RPMI7951 (cell line): ENCODE data around the gene CEP164. TPM values are rescaled to one million over a fixed set of nuclear protein-coding genes. Genes with fewer than 3 reads are reported as not detected.
"Not testable (repeated sequence)": the region's sequence is repeated elsewhere in the genome, so short reads cannot be mapped to it uniquely, and the experiment has no call there.

Experiments used
- DNase-seq: peaks from one replicate; pipeline ENCODE4 v3.0.0-alpha.2; 2012; ENCODE audit warnings: low read depth
- total RNA-seq: library from RNA; depleted of rRNA; stranded (reverse); fragments of >200 nt; shearing (Covaris generic); gene quantifications from 2 replicates; pipeline ENCODE4 v1.2.3, GENCODE V29; 2014

CEP164 gene
- total RNA-seq, 1 experiment from 2014 or later, result 20.7 TPM

DNA sequence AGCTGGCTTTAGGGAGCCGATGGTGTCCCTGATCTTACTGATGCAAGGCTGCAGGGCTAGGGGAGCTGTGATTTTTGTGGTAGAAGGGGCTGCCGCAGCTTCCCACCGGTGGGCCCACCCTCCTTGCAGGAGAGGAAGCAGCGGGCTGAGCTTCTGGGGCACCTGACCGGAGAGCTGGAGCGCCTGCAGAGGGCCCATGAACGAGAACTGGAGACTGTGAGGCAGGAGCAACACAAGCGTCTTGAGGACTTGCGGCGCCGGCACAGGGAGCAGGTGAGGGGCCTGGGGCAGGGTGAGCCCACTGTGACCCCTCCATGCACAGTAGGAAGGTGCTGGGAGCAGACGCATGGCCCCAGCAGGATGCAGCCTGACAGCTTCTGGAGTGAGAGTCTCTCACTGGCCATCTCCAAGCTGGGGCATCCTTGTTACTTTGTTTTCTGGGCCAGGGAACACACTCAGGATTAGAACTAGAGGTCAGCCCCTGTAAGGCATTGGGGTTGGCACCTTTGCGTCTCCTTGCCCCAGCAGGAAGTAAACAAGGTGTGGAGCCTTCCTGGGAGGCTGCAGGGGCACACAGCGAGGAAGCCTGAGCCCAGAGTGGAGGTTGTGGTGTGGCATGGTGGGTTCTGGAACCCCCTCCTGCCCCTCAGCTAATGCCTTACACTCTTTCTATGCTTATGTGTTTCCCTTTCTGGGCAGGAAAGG is 66.7 kb downstream of the CEP164 start:
- DNase-seq, result no peak

DNA sequence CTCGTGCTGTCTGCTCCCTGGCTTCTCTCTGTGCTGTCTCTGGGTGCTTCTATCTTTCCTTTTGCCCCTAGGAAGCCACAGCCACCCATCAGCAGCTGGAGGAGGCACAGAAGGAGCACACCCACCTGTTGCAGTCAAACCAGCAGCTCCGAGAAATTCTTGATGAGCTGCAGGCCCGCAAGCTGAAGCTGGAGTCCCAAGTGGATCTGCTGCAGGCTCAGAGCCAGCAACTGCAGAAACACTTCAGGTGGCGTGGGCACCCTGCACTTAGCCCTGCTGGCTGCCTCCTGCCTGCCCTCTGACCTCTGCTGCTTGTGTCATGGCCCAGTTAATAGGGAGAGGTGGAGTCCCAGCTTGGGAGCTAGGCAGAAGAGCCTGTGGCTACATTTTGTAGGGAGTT is 67.8 kb downstream of the CEP164 start:
- no peak for DNase-seq

DNA sequence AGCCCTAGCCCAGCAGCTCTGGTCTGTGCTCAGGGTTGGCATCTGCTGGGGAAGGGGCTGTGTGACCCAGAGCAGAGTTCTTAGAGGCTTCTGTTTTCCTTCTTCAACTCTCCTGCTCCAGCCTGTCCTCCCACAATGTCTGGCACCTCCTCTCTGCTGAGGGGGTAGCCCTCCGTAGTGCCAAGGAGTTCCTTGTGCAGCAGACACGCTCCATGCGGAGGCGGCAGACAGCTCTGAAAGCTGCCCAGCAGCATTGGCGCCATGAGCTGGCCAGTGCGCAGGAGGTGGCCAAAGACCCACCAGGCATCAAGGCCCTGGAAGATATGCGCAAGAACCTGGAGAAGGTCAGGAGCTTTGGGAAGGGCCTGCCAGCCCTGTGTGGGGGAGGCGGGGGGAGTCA is 69.3 kb downstream of the CEP164 start:
- DNase-seq, result no peak

DNA sequence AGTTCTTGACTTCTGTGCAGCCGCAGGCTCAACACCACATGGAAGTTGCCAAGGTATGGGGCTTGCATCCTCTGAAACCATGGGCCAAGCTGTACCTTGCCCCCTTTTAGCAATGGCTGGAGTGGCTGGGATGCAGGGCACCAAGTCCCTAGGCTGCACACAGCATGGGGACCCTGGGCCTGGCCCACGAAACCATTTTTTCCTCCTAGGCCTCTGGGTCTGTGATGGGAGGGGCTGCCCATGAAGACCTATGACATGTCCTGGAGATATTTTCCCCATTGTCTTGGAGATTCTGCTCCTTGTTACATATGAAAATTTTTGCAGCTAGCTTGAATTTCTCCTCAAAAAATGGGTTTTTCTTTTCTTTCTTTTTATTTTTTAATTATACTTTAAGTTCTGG is 71.0 kb downstream of the CEP164 start:
- not testable (repeated sequence) for DNase-seq

DNA sequence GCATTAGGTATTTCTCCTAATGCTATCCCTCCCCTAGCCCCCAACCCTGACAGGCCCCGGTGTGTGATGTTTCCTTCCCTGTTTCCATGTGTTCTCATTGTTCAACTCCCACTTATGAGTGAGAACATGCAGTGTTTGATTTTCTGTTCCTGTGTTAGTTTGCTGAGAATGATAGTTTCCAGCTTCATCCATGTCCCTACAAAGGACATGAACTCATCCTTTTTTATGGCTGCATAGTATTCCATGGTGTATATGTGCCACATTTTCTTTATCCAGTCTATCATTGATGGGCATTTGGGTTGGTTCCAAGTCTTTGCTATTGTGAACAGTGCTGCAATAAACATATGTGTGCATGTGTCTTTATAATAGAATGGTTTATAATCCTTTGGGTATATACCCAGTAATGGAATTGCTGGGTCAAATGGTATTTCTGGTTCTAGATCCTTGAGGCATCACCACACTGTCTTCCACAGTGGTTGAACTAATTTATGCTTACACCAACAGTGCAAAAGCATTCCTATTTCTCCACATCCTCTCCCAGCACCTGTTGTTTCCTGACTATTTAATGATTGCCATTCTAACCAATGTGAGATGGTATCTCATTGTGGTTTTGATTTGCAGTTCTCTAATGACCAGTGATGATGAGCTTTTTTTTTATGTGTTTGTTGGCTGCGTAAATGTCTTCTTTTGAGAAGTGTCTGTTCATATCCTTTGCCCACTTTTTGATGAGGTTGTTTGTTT is 71.6 kb downstream of the CEP164 start:
- not testable (repeated sequence) for DNase-seq

DNA sequence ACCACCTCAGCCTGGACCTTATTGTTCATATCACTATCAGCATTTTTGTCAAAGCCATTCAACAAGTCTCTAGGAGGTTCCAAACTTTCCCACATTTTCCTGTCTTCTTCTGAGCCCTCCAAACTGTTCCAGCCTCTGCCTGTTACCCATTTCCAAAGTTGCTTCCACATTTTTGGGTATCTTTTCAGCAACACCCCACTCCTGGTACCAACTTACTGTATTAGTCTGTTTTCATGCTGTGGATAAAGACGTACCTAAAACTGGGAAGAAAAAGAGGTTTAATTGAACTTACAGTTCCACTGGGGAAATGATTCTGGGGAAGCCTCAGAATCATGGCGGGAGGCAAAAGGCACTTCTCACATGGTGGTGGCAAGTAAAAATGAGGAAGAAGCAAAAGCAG is 78.2 kb downstream of the CEP164 start:
- not testable (repeated sequence) for DNase-seq

DNA sequence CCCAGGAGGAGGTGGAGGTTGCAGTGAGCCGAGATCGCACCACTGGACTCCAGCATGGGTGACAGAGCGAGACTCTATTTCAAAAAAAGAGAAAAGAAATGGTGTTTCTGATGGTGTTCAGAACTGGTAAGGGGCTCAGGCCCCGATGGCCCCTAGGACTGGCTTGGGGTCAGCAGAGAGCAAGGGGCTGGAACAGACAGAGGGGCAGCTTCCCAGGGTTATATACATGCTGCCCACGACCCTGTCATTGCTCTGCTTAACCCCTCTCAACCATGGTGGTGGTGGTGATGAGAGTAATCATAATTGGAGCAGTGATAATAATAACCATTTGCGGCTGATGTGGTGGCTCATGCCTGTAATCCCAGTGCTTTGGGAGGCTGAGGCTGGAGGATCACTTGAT is 79.4 kb downstream of the CEP164 start:
- DNase-seq, result no peak

DNA sequence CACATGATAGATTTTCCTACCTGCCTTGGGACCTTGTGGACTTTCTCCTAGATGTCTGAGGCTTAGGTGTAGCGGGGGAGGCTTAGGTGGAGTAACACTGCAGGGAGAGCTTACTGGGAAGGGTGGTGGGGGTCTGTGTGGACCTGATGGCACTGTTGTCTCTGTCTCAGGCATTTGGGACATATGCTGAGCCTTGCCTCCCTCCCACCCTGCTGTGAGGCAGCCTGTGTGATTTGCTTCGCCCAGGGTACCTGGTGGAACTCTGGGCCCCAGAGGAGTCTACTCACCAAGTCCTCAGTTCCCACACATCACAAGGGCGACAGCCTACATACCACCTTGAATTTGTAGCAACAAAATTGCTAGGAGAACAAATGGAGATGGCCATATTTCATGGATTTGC is 80.7 kb downstream of the CEP164 start:
- DNase-seq, result no peak

DNA sequence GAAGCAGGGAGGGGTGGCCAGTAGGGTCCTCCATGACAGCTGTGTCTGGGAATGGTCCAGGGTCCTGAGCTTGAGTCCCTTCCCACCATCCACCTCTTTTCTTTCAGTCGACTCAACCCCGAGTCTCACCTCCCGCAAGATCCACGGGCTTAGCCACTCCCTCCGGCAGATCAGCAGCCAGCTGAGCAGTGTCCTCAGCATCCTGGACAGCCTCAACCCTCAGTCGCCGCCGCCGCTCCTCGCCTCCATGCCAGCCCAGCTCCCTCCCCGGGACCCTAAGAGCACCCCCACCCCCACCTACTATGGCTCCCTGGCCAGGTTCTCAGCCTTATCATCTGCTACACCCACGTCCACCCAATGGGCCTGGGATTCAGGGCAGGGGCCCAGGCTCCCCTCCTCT is 81.9 kb downstream of the CEP164 start:
- no peak for DNase-seq

DNA sequence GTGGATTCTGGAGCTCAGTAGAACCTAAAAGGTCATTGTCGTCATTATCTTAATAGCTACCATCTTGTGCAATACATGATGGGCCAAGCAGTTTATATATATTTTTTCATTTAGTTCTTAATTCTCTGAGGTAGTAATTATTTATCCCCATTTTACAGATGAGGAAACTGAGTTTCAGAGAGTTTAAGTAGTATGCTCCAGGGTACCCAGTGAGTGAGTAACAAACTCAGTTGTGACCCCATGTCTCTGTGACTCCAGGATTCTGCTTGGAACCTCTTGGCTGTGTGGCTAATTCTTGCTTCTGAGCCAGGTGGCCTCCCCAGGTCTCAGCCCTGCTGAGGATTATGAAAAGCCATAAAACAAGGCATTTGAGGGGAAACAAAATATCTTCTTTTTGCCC is 82.6 kb downstream of the CEP164 start:
- DNase-seq, result no peak

DNA sequence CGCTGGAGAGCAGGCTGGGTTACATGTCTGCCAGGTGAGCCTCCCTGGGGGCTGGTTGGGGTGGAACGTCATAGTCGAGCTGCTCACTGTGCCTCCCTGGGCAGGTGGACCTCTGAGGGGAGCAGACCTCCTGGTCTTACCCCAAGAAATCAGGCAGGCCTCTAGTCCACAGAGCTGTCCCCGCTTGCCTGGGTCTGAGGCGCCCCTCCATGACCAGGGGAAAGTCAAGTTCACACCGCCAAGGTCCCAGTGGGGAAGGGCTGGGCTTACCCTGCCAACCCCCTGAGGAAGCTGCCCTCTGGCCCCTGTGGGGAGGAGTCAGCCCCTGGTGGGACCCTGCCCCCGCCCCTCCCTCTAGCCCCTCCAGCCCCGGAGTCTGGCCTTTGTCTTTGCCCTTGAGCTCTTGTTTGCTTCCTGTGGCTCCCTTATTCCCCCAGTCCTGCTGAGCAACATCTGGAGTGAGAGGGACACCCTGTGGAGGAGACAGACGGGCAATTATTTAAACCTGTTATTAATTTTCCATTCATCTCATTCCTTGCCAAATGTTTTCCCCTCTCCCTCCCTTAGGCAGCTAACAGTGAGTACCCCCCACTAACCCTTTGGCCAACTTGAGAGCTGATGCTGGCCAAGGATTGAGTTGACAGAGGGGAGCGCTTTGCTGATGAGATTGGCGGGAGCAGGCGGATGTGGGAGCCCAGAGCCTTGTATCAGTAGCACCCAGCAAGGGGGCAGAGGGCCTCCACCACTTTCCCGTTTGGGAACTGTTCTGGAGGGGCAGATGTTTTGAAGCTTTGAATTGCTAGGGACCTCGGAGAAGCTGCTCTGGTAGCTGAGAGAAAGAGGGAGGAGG is 83.4 kb downstream of the CEP164 start:
- DNase-seq, result no peak

DNA sequence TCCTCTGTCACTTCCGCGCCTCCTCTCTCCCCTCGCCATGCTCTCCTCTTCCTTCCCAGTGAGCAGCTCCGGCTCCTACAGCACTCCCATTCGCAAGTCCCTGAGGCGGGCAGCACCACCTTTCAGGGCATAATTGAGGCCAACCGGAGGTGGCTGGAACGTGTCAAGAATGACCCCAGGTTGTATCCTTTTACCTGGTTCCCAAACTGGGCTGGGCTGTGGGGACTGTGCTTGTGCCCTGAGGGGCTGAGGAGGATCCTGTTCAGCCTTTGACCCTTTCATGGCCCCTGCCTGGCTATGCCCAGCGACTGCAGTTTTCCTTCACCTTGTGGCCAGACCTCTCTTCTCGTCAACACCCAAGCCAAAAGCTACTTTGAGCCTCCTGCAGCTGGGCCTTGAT is 84.1 kb downstream of the CEP164 start:
- DNase-seq, result no peak

DNA sequence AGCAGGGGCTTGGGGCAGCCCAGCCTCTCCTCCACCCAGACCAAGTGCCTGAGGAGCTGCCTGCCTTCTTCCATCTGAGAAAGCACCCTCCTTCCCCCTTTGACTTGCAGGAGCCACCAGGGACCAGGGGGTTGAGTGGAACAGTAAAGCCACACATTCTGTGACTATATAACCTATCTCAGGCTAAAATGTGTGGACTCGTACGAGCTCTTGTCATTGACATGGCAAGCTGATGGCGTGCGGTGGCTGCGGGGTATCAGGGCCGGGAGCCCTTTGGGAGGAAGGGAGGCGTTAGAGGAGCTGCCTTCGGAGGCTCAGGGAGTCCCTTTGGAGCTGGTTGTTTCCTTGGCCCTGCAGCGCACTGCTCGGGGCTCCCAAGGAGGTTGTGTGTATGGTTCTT is 84.5 kb downstream of the CEP164 start:
- no peak for DNase-seq

DNA sequence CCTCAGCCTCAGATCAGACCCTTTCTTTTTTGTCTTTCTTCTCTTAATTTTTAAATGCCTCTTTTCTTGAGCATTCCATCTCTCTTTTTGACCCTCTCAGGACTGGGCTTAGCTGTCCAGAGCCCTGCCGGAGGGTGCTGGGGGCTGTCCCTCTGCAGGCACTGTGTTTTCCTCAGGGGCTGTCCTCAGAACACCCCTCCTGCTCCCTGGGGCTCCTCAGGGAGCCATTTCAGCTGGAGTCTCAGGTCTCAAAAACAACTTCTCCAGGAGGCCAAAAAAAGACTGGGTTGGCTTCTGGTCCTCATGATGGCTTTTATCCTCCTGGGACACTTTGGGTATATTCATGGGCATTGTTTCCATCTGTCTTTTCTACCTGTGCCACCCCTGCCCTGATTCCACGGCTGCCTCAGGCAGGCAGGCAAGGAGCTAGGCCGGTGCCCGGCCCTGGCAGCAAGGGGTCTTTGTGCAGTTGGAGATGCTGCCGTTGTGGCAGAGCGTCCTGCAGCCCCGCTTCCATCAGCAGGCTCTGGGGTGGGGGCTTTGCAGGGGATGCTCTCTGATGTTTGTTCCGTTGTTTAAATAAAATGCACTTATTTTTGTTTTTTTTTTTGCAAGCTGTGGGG is 85.1 kb downstream of the CEP164 start:
- DNase-seq, result no peak

DNA sequence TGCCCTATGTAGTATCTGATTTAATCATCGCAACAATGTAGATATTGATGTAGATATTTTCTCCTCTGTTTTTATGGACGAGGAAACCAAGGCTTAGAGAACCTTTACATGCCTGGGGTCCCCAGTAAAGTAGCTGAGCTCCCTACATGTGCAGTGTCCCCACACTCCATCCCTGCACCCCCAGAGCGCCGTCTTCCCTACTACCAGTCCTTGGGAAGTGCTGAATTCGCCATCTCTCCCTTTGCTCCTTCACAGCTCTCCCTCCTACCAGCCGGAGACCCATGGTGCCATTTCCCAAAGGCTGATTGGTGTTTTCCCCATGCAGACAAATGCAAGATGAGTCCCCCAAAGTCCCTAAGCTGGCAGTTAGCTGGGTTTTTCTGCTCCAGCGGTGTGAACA is 86.0 kb downstream of the CEP164 start:
- no peak for DNase-seq

DNA sequence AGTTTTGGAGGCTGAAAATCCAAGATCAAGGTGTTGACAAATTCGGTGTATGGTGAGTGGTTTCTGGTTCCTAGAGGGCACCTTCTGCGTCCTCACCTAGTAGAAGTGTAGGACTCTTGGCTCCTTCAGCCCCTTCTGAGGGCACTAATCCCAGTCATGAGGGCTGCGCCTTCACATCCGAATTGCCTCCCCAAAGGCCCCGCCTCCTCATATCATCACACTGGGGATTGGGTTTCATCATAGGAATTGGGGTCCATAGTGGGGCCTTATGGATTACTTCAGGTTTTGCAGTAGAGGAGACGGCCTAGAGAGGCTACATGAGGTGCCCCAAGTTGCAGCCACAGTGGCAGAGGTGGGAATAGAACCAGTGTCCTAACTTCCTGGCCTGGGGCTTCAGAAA is 87.1 kb downstream of the CEP164 start:
- DNase-seq, result no peak

DNA sequence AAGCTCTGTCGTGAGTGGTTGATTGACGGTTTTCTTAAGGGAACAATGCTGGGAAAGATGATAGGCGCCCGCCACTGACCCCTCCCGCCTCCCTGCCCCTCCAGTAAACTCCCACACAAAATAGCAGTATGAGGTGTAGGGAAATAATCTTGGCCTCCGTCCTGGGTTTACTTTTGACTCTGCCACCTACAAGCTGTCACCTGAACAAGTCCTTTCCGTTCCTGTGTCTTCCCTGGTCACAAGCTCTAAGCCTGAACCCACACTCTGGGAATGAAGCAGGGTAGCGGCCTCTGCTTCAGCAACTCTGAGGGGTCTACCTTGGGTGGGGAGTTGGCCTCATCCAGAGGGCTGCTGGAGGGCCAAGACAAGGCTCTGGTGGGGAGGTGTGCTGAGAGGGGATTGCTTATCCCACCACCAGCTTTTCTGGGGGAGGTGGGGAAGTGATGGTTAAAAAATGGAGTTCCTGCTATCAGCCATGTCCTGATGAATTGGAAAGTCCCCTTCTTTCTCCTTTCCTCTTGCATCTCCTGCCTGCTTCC is 87.8 kb downstream of the CEP164 start:
- no peak for DNase-seq

DNA sequence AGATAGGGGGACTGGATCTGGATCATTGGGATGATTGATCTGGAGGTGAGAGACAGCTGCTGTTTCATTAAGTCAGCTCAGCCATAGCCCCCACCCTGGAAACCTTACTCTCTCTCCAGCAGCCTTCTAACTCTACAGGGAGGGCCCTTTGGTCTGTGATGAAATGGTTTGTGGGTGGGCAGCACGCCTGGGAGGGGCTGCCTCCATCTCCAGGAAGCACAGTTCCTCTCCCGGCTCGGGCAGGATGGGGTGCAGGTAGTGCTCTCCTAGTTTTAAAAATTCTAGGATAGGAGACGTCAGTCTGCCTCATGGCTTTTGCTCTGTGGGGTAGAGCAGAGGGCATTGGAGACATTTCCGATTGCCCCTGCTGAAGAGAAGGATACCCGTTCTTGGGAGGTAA is 89.7 kb downstream of the CEP164 start:
- DNase-seq, result no peak

DNA sequence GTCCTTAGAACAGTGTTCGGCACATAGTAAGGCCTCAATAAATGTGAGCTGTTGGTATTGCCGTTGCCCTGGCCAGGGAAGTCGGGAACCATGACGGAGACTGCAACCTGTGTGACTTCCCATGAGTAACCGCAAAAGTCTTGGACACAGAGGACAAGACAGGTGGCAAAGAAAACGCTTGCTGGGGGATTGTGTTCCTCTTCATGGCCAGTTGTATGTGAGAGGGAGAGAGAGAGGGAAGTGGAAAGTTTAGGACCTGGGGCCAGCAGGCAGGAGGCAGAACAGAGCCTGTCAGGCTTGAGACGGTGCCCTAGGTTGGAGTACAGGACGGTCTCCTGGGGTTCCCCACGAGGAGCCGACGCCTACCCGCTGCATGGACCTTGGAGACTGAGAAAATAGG is 90.2 kb downstream of the CEP164 start:
- no peak for DNase-seq

DNA sequence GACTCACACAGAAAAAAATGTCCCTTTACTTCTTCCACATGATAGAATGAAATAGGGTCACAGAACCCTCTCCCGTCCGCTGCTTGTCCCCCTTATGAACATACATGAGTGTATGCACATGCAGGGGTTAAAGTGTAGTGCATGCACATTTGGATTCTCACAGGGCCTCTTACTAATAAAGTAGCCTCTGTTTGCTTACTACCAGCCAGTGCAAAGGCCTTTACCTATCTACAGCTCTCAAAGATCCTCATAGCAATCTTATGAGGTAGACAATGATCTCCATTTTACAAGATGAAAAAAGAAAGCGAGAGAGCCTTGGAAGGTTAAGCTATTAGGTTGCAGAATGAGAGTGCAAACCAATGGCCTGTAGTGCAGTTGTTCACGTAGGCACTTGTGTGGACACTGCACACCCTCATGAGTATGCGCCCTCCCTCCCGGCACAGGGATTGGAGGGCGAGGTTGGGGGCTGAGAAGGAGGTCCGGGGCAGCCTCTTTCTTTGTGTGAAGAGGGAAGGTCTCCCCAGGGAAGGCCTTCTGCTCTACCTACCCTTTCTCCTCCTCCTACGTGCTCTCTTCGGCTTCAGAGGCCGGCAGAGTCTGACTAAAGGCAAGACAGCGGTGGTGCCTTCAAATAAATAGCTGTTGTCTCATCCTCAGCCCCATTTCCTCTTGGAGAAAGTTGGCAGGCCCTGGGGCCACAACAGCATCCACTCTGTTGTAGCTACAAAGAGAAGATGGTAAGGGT is 91.3 kb downstream of the CEP164 start:
- no peak for DNase-seq

DNA sequence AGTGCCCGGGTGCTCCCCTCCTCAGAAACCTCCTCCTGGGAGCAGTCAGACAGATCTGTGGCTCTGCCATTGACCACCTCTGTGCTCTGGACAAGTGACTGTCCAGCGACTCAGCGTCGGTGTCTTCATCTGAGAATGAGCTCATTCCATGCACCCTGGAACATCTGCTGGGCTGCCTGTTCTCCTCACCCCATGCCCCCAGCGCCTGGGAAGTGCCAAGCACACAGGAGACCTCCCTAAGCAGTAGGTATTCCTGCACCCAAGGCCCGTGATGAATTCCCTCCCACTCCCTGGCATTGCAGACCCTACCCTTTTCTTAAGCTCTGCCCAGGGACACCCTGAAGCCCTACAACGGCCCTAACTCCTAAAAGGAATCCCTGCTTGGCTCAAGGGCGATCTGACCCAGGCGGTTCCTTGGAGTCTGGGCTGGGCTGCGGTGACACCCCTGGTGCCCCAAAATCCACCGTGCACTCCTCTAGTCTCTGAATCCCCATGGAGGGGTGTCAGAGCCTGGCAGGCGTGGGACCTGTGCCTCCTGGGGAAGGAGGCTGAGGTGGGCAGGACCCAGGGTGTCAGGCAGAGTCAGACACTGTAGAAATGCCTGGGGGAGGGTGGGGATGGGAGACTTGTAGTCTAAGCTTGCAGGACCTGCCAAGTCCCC is 92.0 kb downstream of the CEP164 start:
- DNase-seq, result no peak
